Measurements from ENCODE around the gene GPN3.
"Not testable (repeated sequence)": the region's sequence is repeated elsewhere in the genome, so short reads cannot be mapped to it uniquely, and the experiment has no call there.

GPN3 gene

DNA sequence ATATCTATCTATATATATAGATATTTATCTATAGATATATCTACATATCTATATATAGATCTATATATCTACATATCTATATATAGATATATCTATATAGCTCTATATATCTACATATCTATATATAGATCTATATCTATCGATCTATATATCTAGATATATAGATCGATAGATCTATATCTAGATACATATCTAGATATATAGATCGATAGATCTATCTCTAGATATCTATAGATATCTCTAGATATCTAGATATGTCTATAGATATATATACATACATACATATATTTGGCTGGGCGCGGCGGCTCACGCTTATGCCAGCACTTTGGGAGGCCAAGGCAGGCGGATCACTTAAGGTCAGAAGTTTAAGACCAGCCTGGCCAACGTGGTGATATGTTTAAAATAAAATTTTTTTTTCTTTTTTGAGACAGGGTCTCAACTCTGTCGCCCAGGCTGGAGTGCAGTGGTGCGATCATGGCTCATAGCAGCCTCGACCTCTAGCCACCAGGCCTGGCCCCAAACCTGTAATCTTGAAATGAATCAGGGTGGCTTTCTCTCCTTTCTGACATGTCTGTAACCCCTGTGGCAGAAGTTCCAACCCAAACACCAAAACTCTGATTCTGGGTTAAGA, 36.0 kb downstream of the GPN3 start:
- H3K27ac ChIP-seq, result no peak overlapping the region
- TF ChIP-seq ZFX (IDR thresholded peaks at IDR 0.05), result no peak
- TF ChIP-seq, protein P1, sequence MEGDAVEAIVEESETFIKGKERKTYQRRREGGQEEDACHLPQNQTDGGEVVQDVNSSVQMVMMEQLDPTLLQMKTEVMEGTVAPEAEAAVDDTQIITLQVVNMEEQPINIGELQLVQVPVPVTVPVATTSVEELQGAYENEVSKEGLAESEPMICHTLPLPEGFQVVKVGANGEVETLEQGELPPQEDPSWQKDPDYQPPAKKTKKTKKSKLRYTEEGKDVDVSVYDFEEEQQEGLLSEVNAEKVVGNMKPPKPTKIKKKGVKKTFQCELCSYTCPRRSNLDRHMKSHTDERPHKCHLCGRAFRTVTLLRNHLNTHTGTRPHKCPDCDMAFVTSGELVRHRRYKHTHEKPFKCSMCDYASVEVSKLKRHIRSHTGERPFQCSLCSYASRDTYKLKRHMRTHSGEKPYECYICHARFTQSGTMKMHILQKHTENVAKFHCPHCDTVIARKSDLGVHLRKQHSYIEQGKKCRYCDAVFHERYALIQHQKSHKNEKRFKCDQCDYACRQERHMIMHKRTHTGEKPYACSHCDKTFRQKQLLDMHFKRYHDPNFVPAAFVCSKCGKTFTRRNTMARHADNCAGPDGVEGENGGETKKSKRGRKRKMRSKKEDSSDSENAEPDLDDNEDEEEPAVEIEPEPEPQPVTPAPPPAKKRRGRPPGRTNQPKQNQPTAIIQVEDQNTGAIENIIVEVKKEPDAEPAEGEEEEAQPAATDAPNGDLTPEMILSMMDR (conservative IDR thresholded peaks at IDR 0.05), result no peak

DNA sequence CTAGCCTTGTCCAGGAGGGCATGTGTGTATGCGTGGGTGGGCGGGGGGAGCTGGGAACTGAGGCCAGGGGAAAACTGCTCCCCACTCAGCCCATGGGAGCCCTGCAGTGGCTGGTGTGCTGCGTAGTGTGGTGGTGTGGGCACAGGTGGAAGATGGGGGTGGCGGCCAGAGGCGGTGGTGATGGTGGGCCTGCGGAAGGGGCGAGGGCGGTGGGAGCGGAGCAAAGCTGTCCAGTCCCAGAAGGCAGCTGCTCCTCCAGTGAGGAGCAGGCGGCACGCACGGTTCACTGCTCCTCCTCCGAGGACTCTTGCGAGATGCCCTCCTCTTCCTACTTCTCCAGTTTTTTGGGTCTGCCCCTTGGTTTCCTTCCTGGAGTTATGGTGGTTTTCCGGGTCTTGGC, 38.4 kb downstream of the GPN3 start:
- not testable (repeated sequence) for H3K27ac ChIP-seq

DNA sequence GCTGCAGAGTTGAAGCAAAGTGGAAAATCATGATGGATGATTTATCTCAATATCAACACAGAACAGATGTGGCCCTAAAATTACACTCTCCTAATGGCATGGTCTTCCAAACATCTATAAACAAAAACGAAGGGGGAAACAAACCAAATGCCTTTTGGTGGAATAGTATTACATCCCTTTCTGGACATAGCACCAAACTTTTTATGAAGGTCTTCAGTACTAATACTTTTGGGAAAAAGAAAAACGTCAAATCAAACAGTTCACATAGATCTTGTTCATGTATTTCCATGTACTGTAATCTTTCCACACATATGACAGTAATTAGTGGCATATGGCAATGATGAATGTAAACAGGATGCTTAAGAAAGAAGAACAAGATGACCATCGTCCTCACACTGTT, 41.7 kb downstream of the GPN3 start:
- H3K27ac ChIP-seq, result no peak overlapping the region
- TF ChIP-seq, protein P1 (conservative IDR thresholded peaks at IDR 0.05), result no peak
- TF ChIP-seq ZFX (IDR thresholded peaks at IDR 0.05), result no peak

DNA sequence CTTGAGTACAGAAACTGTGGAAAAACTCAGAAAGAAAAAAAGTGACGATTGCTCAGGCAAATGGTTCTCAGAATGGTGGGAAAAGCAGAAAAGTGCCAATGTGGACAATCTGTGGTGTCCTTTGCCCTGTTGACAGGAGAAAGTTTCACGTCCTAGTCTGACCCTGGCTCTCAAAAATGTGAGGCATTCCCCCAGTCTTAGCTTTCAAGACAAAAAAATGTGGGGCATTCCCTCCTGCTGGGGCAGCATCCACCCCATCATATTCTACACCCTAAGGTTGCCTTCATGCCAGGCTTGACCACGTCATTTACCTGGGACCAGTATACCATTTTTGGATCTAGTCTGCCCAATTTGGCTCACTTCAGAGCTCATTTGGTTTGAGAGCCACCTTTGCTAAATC, 43.8 kb downstream of the GPN3 start:
- no peak overlapping the region for H3K27ac ChIP-seq
- TF ChIP-seq, protein P1 (conservative IDR thresholded peaks at IDR 0.05), result no peak
- no peak for TF ChIP-seq ZFX (IDR thresholded peaks at IDR 0.05)

DNA sequence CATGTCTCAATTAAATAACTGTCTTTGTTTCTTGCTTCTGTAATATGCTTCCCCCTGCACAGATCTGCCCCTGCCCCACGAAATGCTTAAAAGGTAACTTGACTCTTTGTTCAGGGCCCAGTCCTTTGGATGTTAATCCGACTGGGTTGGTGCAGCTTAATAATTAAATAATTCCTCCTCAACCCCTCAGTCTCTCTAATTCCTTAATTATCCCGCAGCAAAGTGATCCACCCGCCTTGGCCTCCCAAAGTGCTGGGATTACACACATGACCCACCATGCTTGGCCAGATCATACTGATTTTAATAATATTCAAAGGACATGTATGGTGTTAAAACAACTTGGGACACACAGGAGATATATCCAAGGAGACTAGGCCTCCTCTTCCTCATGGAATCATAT, 46.4 kb downstream of the GPN3 start:
- TF ChIP-seq, protein P1 (conservative IDR thresholded peaks at IDR 0.05), result no peak
- H3K27ac ChIP-seq, result no peak overlapping the region

DNA sequence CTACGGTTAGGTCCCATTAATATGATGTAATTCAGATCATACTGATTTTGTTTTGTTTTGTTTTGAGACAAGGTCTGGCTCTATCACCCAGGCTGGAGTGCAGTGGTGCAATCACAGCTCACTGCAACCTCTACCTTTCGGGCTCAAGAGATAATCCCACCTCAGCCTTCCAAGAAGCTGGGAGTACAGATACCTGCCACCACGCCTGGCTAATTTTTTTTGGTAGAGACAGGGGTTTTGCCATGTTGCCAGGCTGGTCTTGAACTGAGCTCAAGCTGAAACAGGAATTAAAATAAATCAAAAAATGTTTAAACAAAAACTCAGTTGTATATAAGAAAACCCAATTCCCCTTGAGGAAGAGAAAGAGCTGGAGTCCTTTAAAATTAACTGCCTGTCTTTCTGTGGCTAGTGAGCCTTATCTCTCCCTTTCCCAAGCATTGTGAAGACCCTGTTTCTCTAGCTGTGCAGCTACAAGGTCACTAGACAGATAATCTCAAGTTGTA, 46.8 kb downstream of the GPN3 start:
- H3K27ac ChIP-seq, result no peak overlapping the region
- TF ChIP-seq, protein P1 (conservative IDR thresholded peaks at IDR 0.05), result no peak
- no peak for TF ChIP-seq ZFX (IDR thresholded peaks at IDR 0.05)

DNA sequence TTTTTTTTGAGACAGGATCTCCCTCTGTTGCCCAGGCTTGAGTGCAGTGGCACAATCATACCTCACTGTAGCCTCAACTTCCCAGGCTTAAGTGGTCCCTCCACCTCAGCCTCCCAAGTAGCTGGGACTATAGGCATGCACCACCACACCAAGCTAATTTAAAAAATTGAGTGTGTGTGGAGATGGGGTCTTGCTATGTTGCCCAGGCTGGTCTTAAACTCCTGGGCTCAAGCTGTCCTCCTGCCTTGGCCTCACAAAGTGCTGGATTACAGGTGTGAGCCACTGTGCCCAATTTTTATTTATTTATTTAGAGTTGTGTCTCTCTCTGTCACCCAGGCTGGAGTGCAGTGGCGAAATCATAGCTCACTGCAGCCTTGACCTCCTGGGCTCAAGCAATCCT, 47.4 kb downstream of the GPN3 start:
- not testable (repeated sequence) for H3K27ac ChIP-seq

DNA sequence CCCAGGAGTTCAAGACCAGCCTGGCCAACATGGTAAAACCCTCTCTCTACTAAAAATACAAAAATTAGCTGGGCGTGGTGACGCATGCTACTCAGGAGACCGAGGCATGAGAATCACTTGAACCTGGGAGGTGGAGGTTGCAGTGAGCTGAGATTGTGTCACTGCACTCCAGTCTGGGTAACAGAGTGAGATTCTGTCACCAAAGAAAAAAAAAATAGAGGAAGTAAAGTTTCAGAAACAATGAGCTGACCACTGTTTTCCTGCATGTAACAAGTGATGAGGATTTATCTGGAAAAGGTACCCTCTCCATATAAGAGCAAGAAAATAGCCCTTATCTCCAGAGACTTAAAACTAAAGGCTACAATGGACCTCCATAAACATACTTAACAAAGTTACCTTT, 50.9 kb downstream of the GPN3 start:
- H3K27ac ChIP-seq, result not testable (repeated sequence)

DNA sequence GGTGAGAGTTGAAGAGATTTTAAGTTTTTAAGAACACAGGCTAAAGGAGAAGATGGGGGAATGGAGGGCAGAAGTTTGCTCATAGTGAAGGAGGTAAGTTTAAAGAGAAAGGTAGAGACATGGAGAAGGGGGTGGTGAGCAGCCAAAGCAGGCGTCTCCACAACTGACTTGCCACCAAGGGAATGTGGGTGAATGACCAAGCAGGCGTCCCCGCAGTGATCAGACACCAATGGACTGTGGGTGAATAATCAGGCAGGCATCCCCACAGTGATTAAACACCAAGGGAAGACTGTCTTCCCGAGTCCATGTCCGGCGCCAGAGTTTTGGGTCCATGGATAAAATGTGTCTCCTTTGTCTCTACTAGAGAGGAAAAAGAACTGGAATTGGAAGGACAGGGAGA, 58.0 kb downstream of the GPN3 start:
- not testable (repeated sequence) for H3K27ac ChIP-seq

DNA sequence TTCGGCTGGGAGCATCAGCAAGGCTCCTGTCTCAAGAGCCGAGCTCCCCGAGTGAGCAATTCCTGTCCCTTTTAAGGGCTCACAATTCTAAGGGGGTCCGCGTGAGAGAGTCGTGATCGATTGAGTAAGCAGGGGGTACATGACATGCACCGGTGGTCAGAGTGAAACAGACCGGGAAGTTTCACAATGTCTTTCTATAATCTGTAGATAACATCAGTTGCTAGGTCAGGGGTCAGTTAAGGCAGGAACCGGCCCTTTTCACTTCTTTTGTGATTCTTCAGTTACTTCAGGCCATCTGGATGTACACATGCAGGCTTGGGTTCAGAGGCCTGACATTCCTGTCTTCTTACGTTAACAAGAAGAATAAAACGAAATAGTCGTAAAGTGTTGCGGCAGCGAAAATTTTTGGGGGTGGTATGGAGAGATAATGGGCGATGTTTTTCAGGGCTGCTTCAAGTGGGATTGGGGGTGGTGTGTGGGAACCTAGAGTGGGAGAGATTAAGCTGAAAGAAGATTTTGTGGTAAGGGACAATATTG, 62.9 kb downstream of the GPN3 start:
- not testable (repeated sequence) for H3K27ac ChIP-seq
